ENCODE results near the gene SAP130. TPM values are rescaled to one million over a fixed set of nuclear protein-coding genes. Genes with fewer than 3 reads are reported as not detected.

Gene SAP130
- total and polyA plus RNA-seq, 2 of the 4 experiments (the other 2 are of a cell fraction): 6.1 to 17.1 TPM

GRCh38 chr2:127932199-127932876 lies 95.5 kb downstream of the SAP130 start:
- Histone ChIP-seq H3K9ac (ENCODE audit: low read depth, low read length) (no peak overlapping the region), H4K5ac (ENCODE audit: low read depth, low read length) (no peak overlapping the region), H2BK15ac (ENCODE audit: low read depth, low read length) (no peak overlapping the region), H3K18ac (ENCODE audit: low read depth, low read length) (no peak overlapping the region), H4K91ac (ENCODE audit: insufficient read depth, low read depth, low read length) (no peak overlapping the region), H2AFZ (replicated peaks; ENCODE audit: low read length, poor library complexity) (no peak overlapping the region), H3K27me3 (ENCODE audit: control insufficient read depth, insufficient read depth, low read length) (no peaks in the 10 kb centered on the region), H3K27ac (ENCODE audit: insufficient read depth, low read length) (no peak overlapping the region), H4K20me1 (ENCODE audit: insufficient read depth, low read length) (no peaks in the 10 kb centered on the region), H2BK5ac (ENCODE audit: low read depth, low read length, poor library complexity, severe bottlenecking) (no peak overlapping the region), H3K9me1 (ENCODE audit: insufficient read depth, low read length) (no peaks in the 10 kb centered on the region), H3K4me2 (ENCODE audit: low read depth, low read length) (no peak overlapping the region), H3K14ac (replicated peaks; ENCODE audit: low read depth, low read length) (no peak overlapping the region), H3K79me1 (ENCODE audit: low read depth in 1 of 2, low read length in 2 of 2) (no peaks in the 10 kb centered on the region), H3K4me3 (ENCODE audit: insufficient read depth, low read depth, low read length) (no peak overlapping the region), H2AK9ac (replicated peaks; ENCODE audit: low read depth, low read length, poor library complexity) (no peak overlapping the region), H2BK120ac (ENCODE audit: low read depth, low read length) (no peak overlapping the region), H3K36me3 (ENCODE audit: control insufficient read depth, insufficient read depth, low read length) (no peaks in the 10 kb centered on the region), H2BK20ac (ENCODE audit: low read depth, low read length) (no peak overlapping the region), H3K4me1 (ENCODE audit: control insufficient read depth, insufficient read depth, low read length) (0 out of 2 replicates have a peak, but pooled peaks cover 2% of the 10 kb centered on the region), H3K56ac (ENCODE audit: extremely low read depth, insufficient read depth, low read length) (no peak overlapping the region), H4K8ac (ENCODE audit: low read depth in 2 of 2, low read length in 2 of 2) (no peak overlapping the region), H3K9me3 (ENCODE audit: control insufficient read depth, insufficient read depth, low read length) (no peaks in the 10 kb centered on the region), H3K4ac (ENCODE audit: low read depth, low read length) (no peak overlapping the region), H2AK5ac (ENCODE audit: low read depth, low read length) (no peak overlapping the region), H3K23ac (ENCODE audit: low read depth, low read length) (no peak overlapping the region)
- no TSS peak for BruUV-seq (replicated peaks)
- in situ Hi-C loops (cut with MboI; ENCODE audit: low sequenced_read_pairs) (no loop called here), dilution Hi-C loops (cut with HindIII; ENCODE audit: low sequenced_read_pairs, unreplicated experiment) (no loop called here), intact Hi-C loops (cut with micrococcal nuclease) (no loop called here)
- WGBS, 2 experiments (ENCODE audit: extremely low coverage in 2 of 2, insufficient read length in 1 of 2): 100% methylated on average over 1 of the region's 7 CpGs; no CpG with 5 or more reads in 1 of the 2 experiments
- DNase-seq (peak; percentile 84), ATAC-seq (ENCODE audit: low read depth) (peak; percentile 59; the same call in 1 of the 2 replicates)
- CTCF ChIA-PET: no interaction called here
- TF ChIP-seq USF2 (IDR thresholded peaks at IDR 0.05; ENCODE audit: low read depth, low read length) (peak; percentile 10; the same call in 1 of the 2 replicates), CHD1 (IDR thresholded peaks at IDR 0.05; ENCODE audit: low read depth, low read length) (no peak), ELK1 (IDR thresholded peaks at IDR 0.05; ENCODE audit: borderline replicate concordance, low read depth, low read length) (no peak), BHLHE40 (IDR thresholded peaks at IDR 0.05; ENCODE audit: low read depth, low read length) (peak; percentile 92), FOS (IDR thresholded peaks at IDR 0.05; ENCODE audit: low read depth, low read length) (0 out of 2 replicates have a peak, but pooled peaks have one; percentile 2), MXI1 (IDR thresholded peaks at IDR 0.05; ENCODE audit: borderline replicate concordance, low read depth, low read length) (no peak), CEBPB (IDR thresholded peaks at IDR 0.05; ENCODE audit: low read depth, low read length) (peak; percentile 94)
- POLR2A ChIA-PET (ENCODE audit: unreplicated experiment): no interaction called here

All from IMR-90 (cell line).